ENCODE measurements around the gene TNRC6C.
A peak's percentile ranks its signal among the peaks of the same experiment; 100 is the strongest.
"Not testable (repeated sequence)": the region's sequence is repeated elsewhere in the genome, so short reads cannot be mapped to it uniquely, and the experiment has no call there.

The TNRC6C gene

DNA sequence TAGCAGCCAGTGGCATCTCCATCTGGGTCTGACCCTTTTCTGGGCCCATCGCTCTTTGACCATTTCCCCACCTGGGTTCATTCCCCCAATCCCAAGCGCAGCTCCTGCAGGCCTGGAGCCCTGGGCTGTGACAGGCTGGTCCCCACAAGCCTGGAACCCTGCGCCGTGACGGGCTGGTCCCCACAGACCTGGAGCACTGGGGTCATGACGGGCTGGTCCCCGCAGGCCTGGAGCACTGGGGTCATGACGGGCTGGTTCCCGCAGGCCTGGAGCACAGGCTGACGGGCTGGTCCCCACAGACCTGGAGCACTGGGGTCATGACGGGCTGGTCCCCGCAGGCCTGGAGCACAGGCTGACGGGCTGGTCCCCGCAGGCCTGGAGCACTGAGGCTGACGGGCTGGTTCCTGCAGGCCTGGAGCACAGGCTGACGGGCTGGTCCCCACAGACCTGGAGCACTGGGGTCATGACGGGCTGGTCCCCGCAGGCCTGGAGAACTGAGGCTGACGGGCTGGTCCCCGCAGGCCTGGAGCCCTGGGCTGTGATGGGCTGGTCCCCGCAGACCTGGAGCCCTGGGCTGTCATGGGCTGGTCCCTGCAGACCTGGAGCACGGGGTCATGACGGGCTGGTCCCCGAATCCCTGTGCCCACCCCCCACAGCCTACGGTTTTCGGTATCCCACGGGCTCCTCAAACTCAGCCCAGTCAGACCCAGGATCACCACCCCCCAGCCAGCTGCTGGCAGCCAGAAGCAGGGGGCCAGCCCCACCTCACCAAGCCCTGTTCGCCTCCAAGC is 153.4 kb downstream of the TNRC6C start:
- no peak for DNase-seq (ENCODE audit: low read depth, low spot score)

DNA sequence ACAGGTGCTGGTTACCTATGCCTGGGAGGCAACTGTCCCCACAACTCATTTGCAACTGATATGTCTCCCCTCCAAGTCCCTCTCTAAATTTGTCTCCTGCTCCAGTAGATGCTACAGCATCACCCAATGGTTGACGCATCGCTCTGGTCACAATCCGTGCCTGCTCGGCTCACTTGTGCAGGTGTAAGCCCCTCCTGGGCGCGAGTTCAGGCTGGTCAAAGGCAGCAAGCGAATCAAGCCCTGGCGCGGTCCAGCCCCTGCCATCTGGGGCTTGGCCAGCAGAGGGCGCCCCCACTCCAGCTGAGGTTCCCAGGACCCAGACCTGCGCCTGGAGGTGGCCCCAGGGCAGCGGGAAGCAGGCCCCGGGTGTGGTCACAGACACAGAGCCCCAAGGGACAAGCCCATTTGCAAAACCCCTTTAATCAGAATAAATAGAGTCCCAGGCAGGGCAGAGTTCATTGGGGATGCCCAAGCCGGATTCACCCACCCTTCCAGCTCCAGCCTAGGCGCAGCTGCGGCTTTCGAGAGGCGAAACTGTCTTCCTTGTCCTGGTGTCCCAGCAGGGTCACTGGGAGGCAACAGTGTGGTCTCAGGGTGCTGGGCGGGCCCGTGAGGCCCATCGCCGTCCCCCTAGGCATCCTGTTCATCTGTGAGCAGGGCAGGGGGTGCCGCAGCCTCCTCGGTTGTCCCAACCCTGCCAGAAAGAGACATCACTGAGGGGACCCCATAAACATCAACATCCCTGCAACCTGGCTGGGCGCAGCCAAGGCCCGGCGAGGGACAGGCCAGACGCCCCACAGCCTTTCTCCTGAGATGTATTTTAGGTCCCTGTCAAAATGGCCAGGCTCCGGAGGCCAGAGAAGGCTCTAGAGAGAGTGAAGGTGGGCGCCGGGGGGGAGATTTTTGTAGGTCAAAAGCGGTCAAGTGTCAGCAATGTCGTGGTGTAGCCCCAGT is 154.3 kb downstream of the TNRC6C start:
- DNase-seq (ENCODE audit: low read depth, low spot score), result peak; percentile 94

DNA sequence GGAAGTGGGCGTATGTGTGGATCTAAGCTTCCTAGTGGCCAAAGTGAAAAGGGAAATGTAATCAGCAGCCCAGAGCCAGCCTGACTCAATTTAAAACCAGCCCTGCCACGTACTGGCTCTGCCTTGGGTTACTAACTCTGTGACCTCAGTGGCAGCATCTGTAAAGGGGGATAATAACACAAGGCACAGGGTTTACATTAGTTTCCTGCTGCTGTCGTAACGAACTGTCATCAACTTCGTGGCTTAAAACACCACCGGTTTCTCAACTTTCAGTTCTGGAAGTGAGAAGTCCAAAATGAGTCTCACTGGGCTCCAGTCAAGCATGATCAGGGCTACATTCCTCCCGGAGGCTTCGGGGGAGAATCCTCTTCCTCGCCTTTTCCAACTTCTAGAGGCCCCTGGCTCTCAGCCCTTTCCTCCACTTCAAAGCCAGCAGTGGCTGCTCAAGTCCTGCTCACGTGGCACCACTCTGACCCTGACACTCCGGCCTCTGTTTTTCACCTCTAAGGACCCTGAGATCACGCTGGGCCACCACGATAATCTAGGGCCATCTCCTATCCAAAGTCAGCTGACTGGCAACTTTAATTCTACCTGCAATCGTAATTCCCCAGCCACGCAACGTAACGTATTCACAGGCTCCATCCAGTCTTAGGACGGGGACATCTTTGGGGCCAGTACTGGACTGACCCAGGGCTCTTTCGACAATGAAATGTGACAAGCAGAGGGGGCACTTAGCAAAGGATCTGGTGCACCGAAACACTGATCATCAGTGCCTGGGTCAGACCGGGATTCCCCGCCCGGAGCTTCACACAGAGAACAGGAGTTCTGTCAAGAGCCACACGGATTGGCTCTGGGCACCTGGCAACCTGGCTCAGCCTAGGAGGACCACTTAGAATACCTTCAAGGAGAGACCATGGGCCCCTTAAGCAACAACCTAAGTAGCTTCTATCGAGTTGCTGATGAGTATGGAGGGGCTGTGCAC is 155.6 kb downstream of the TNRC6C start:
- no peak for DNase-seq (ENCODE audit: low read depth, low spot score)

DNA sequence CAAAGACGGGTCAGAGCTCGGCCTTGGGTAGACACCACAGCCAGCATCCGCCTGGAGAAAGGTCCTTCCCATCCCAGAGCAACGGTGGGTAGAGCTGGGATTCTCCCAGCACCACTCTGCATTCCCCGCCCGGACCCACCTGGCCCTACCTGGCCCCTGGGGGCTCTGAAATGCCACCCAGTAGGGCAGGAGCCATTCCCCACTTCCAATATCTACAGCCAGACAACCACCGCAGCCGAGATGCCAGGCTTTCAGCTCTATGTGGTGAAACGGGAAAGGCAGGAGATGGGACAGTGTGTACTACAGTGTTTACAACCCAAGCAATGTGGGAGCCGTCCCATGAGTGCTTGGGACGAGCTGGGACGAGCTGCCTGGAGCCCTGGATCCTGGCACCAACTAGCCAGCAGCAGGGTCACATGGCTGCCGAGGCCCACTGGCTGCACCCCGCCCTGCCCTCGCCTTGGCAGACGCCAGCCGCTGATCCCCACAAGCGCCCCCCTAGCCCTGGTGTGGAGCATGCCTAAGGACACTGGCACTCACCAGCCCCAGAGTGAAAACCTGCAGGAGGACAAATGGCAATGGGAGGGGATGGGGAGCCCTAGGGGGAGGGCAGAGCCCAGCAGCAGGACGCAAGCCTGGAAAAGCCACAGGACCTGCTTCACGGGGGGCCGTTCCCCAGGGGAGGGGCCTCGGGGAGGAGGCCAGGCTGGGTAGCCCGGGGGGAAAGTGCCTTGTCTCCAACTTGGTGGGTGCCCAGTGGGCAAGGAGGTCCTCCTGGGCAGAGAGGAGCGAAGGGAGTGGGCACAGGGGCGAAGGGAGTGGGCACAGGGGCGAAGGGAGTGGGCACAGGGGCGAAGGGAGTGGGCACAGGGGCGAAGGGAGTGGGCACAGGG is 156.6 kb downstream of the TNRC6C start:
- no peak for DNase-seq (ENCODE audit: low read depth, low spot score)

DNA sequence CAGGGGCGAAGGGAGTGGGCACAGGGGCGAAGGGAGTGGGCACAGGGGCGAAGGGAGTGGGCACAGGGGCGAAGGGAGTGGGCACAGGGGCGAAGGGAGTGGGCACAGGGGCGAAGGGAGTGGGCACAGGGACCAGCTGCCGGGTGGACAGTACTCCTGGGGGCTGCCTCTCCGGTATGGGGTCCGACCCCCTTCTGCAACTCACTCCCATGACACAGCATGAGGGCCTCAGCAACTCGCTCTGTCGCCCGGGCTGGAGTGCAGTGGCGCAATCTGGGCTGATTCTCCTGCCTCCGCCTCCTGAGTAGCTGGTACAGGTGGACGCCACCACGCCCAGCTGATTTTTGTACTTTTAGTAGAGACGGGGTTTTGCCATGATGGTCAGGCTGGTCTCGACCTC is 157.3 kb downstream of the TNRC6C start:
- DNase-seq (ENCODE audit: low read depth, low spot score), result not testable (repeated sequence)

DNA sequence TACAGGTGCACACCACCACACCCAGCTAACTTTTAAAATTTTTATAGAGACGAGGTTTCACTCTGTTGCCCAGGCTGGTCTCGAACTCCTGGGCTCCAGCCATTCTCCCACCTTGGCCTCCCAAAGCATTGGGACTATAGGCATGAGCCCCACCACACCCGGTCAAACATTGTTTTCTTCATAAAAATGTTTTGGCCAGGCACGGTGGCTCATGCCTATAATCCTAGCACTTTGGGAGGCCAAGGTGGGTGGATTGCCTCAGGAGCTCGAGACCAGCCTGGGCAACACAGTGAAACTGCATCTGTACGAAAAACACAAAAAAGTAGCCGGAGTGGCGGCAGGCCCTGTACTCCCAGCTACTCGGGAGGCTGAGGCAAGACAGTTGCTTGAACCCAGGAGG is 157.9 kb downstream of the TNRC6C start:
- no peak for DNase-seq (ENCODE audit: low read depth, low spot score)

DNA sequence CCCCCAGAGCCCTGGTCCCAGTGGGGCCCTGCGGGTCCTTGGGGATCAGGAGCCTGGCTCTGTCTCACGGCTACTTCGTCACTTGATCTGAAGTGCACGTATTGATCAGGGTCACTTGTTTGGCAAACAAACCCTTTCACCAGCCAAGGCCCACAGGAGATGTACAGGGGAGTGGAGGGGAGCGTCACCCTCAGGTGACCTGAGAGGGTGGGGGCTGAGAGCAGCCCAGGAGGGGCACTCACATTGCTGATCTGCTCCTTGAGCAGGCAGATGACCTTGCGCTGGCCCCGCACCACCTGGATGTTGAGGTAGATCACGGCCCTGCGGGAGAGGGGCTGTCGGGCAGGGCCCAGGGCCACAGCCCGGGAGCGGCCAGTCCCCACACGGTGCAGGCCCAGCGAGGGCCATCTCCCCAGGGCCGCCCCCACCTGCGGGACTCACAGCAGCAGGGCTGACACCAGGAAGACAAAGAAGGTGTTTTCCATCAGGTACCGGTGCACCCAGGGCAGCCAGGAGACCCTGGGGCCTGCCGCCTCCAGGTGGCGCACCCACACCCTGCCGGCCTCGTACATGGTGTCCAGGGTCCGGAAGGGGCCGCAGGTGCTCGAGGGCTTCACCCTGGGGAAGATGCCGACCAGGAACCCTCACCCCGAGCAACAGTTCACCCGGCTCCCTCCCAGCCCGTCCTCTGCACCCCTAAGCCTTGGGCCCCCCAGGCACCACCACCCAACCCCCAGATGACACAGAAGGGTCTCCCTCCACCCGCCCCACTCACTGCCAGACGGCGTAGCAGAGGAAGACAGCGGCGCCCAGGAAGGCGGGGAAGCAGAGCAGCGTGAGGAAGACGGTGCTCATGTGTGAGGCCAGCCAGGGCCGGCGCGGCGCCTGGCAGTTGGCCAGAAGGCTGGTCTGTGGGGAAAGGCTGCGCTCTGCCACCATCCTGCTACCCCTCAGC is 158.8 kb downstream of the TNRC6C start:
- peak; percentile 66 for DNase-seq (ENCODE audit: low read depth, low spot score)

DNA sequence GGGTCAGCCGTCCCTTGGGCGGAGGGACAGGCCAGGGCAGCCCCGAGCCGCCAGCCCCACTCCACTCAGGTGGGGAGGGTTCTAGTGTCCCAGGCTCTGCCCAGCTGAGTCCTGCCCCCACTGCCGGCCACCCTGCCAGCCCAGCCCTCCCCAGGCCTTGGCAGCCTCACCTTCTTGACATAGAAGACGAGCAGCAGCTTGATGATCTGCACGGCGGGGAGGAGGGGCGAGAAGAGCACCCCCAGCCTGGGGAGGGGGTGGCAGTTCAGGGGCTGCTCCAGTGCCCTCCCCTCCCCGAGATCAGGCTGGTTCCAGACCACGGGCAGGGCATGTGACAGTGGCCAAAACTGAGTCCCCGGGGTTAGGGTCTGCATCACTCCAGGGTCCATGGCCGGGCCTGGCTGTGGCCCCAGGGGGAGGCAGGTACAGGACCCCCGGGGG is 160.3 kb downstream of the TNRC6C start:
- DNase-seq (ENCODE audit: low read depth, low spot score), result no peak

DNA sequence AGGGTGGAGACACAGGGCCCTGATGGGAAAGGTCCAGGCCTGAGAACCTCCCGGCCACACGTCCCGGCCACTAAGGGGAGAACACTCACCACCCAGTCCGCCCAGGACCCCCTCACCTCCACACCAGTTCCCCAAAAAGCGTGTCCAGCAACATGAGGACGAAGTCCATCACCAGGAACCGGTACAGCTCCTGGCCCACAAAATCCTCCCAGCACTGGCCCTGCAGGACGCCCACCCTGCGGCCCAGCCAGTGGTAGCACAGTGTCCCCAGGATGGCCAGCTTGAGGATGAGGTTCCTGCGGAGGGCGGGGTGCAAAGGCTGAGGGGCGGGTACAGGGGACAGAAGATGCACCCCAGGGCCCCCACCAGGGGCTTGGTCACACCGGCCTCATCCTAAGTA is 162.0 kb downstream of the TNRC6C start:
- DNase-seq (ENCODE audit: low read depth, low spot score), result no peak

DNA sequence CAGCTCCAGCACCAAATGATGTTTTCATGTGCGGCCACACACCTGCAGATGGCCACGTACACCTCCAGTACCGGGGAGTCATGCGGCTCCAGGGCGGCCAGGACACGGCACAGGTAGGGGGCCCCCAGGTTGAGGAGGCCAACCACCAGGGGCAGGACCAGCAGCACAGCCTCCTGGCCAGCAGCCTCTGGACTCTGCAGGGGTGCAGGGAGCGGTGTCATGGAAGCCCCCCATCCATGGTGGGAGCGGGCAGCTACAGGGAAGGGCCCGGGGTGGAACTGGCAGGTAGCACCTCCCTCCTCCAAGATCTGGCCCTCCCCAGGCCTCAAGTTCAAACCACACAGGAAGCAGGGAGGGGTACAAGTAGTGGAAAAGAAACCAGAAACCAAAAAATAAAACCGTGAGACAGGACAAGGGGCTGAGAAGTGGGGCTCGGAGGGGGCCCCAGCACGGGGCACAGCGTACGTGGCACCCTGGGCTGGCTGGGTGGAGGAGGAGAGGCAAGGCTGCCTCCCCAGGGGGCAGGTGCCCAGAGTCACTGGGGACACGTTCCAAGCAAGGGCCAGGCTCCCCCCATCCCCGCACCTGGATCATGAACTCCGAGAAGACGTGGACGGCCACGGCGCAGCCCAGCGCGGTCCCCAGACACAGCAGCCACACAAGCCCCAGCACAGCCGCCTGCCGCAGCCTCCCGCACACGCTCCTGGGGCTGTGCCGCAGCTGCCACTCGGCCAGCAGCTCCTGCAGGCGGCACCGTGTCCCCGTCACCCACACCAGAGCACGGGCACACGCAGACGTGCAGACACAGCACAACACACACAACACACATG is 162.7 kb downstream of the TNRC6C start:
- DNase-seq (ENCODE audit: low read depth, low spot score), result no peak

DNA sequence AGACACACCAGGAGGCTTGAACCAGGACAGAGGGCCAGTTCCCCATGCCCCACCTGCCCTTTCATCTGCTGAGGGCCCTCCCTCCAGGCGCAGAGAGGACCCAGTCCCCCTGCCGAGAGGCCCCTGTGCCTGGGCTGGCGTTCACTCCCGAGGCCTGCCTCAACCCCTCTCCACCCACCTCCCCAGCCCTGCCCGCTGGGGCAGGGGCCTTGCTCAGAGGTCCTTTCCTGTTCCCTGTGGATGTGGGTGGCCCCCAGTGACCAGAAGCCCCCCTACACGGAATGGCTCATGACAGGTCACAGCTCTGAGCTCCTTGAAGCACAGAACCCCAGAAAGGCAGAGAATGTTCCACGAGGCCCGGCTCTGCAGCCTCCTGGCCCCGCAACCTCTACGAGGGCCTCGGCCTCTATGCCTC is 163.3 kb downstream of the TNRC6C start:
- no peak for DNase-seq (ENCODE audit: low read depth, low spot score)

DNA sequence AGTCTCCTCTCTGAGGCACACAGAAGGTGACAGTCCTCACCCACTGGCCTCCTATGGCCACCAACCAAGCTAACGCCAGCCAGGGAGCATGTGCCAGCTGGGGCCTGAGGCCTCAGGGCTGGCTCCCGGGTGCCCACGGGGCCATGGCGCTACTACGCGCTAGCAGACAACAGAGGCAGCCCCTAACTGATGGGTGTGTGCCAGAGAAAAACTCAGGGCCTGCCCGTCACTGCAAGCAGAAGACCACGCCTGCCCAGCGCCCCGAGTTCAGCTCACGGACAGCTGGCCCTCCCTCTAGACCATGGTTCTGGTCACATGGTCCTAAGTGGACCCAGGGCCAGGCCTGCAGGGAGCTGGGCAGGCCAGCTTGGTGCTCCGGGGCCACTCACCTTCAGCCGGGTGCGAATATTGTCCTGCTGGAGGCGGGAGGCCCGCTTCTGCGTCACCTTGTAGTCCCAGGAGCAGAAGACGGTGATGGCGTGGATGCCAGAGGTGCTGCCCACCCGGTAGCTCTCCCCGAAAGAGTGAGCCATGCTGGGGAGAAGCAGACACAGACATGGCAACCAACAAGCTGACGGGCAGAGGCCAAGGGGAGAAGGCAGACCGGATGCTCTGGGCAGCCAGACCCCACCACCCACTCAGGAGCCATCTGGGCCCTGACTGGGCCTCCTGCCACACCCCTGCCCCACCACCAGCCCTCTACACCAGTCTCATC is 163.9 kb downstream of the TNRC6C start:
- no peak for DNase-seq (ENCODE audit: low read depth, low spot score)

DNA sequence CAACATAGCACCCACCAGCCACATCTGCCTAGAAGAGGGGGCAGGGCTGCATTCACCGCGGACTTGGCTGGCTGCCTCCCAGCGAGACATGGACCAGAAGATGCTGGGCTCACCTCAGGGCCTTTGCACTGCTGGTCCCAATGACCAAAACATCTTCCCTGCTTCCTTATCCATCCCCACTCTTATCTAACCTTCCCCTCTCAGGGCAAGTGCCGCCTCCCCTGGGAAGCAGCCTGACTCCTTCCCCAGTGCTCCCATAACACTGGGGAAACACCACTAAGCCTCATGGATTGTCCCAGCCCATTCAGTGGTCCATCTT is 164.4 kb downstream of the TNRC6C start:
- no peak for DNase-seq (ENCODE audit: low read depth, low spot score)

DNA sequence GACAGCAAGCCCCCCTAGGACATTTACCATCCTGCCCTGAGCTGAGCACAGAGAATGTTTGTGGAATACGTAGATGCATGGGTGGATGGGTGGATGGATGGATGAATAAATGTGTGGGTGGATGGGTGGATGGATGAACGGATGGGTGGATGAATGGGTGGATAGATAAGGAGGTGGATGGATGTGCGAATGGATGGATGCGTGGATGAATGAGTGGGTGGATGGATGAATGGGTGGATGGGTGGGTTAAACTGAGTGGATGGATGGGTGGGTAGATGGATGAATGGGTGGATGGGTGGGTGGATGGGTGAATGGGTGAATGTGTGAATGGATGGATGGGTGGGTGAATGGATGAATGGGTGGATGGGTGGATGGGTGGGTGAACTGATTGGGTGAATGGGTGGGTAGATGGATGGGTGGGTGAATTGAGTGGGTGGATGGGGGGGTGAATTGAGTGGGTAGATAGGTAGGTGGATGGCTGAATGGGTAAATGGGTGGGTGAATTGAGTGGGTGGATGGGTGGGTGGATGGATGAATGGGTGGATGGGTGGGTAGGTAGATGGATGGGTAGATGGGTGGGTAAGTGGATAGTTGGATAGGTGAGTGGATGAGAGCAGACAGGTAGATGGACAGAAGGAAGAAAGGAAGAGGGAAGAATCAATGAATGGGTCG is 164.9 kb downstream of the TNRC6C start:
- DNase-seq (ENCODE audit: low read depth, low spot score), result no peak

DNA sequence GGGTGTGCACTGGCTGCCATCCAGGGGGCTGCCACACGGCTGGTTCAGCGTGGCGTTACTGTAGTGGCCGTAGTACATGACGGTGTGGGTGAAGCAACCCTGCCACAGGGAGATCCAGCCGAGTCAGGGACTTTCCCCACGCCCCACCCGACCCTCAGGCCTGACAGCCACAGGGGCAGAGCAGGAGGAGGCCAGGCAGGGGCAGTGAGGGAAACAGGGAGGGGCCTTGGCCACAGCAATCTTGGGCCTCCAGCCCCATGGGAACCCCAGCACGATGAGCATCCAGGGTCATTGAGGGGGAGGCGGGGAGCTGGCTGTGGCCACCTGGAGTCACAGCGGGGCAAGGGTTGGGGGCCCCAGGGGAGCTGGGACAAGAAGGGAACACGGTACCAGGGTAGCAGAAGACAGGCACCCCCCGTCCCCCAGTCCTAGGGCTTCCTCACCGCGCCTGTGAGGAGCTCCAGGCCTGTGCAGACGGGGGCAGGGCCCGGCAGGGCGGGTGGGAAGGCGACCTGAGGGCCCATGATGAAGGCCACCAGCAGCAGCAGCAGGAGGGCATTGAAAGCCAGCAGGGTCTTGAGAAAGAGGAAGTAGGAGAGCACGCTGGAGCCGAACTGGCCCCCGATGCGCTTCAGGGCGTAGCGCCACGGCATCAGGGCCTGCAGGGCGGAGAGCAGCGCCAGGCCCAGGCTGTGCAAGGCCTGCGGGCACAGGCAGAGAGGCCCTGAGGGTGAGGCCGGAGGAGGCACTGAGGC is 165.8 kb downstream of the TNRC6C start:
- no peak for DNase-seq (ENCODE audit: low read depth, low spot score)

DNA sequence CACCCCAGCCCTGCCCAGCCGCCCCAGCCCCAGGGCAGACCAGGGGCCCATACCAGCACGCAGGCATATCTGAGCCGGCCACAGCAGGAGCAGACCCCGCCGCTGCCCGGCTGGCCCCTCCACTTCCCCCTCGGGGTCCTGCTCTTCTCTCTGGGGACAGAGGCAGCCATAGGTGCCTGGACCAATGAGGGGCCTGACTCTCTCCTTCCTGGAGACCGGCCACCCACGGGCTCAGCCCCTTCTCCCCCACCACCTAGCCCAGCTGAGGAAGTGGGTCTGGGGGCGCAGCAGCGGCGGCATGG is 166.3 kb downstream of the TNRC6C start:
- no peak for DNase-seq (ENCODE audit: low read depth, low spot score)

All from ELF-1 (cell line).